ENCODE measurements around the gene PYGO2.

The PYGO2 gene

DNA sequence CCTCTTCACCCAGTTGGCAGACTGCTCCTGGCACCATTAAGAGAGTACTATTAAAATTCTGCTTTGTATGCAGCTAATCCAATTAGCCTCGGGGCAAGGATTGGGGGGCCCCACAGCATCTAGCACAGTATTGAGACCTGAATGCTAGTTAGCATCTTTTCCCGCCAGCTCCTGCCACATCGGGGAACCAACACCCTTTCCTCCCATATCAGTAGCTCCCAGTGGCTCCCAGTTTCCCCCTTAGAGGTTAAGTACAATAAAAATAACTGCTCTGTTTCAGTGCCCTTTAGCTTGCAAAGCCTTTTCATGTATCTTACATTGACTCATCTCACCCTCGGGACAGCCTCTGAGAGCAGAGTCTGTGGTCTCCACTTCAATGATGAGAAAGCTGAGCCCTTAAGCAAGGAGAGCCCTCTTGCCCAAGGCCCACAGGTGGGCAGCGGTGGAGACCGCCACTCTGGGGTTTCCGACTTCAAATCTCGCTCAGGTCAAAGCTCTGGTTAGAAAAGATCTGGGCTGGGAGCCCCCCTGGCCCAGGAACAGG is 20.9 kb downstream of the PYGO2 start:
- peak overlapping the region; percentile 36; the same call in 1 of the 2 replicates for H3K4me3 ChIP-seq (ENCODE audit: low read length)
- no peak for TF ChIP-seq ZNF274 (IDR thresholded peaks at IDR 0.05; ENCODE audit: low read depth, low read length)

DNA sequence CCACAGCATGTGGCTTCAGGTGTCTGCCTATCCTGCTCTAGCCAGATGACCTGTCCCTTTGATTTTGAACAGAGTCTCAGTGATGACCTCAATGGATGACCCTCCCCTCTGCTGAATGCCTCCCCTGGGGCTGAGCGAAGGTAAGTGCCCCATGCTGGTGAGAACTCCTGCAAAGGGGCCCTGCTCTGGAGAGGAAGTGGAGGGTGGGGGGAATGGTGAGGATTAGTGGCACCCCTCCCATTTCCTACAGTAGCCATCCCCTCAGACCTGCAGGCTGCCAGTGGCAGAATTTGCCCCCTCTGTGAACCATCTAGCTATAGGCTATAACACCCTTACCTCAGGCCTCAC is 21.4 kb downstream of the PYGO2 start:
- no peak for TF ChIP-seq ZNF274 (IDR thresholded peaks at IDR 0.05; ENCODE audit: low read depth, low read length)
- H3K4me3 ChIP-seq (ENCODE audit: low read length) = peak overlapping the region; percentile 36; the same call in 1 of the 2 replicates

DNA sequence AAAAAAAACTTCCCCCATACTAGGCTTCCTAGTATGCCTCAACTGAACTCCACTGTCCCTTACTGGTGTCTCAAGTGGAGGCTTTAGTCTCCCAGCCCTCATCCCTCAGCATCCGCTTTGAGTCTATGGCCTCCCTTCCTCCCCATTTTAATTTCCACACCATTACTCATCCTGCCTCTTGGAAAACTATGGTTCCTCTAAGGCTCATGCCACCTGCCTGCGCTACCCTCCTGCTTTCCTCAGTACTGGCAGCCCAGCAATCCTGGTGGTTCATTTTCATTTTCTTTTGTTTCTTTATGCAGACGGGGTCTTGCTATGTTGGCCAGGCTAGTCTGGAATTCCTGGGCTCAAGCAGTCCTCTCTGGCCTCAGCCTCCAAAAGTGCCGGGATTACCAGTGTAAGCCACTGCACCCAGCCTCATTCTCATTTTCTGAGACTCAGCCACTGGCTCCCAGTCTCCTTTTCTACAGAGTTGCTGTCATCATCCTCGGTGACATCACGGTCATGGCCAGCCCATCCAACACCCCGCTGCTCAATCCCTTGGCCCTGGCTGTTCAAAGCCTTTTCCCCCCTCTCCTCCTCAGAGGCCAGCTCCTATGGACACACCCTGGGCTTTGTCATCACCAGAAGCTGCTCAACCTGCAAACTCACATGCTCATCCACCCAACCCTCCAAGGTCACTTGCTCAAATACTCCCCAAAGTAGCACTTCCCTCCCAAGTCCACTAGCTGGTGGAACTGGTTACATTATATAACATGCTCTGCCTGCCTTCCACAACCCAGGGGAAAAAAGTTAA is 22.8 kb downstream of the PYGO2 start:
- no peak overlapping the region for H3K4me3 ChIP-seq (ENCODE audit: low read length)
- no peak for TF ChIP-seq ZNF274 (IDR thresholded peaks at IDR 0.05; ENCODE audit: low read depth, low read length)

DNA sequence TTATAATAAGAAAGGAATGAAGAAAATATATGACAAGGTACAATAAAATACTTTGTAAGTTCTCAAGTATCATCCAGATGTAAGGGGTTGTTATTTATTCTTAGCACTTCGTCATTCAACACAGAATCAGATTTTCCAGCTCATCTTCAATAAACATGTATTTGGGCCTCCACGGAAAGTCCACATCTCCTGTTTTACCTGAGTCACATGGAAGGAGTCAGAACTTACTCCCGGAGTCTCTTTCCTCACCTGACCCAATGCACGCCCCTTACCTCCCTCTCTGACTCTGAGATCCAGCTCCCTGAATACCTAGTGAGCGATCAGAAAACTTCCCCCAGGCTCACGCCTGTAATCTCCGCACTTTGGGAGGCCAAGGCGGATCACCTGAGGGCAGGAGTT is 23.6 kb downstream of the PYGO2 start:
- peak overlapping the region; percentile 73; the same call in 1 of the 2 replicates for H3K4me3 ChIP-seq (ENCODE audit: low read length)
- TF ChIP-seq ZNF274 (IDR thresholded peaks at IDR 0.05; ENCODE audit: low read depth, low read length) = no peak

DNA sequence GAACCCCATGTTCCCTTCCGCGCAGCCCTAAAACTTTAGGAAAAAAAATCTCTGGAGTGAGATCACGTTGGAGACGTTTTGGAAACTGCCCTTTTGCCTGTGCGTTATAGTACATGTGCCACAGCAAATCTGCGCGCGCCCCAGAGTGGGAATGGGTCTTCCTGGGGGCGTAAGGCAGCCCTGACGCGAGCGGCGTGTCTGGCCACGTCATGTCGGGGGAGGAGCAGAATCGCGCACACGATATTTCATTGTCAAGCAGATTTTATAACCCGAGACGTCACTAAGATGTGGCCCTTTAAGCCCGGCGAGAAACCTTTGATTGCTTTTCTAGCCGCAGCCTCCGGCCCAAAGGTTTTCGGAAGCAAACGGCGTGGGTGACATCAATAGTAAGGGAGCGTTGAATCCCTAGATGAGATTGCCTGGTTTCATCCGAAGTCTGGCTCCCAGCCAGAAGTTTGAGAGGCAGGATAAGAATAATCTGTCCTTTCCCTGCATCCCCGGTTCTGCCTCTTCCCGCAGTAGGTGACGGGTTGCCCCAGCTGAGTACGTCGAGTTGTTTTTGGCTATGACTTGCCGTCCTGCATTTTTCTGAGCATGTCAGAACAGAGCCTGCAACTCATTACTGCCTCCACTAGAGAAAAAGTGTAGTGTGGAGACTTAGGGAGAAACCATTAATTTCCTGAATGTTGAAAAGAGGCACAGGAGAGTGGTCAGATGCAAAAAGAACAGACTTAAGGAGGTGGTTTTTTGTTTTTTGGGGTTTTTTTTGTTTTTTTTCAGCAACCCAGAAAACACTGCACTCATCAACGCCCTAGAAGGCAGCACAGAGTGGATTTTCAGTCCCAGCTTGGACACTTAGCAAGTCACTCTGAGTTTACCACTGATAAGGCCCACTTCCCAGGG is 24.2 kb downstream of the PYGO2 start:
- no peak for TF ChIP-seq ZNF274 (IDR thresholded peaks at IDR 0.05; ENCODE audit: low read depth, low read length)
- peak overlapping the region; percentile 73; the same call in 1 of the 2 replicates for H3K4me3 ChIP-seq (ENCODE audit: low read length)

DNA sequence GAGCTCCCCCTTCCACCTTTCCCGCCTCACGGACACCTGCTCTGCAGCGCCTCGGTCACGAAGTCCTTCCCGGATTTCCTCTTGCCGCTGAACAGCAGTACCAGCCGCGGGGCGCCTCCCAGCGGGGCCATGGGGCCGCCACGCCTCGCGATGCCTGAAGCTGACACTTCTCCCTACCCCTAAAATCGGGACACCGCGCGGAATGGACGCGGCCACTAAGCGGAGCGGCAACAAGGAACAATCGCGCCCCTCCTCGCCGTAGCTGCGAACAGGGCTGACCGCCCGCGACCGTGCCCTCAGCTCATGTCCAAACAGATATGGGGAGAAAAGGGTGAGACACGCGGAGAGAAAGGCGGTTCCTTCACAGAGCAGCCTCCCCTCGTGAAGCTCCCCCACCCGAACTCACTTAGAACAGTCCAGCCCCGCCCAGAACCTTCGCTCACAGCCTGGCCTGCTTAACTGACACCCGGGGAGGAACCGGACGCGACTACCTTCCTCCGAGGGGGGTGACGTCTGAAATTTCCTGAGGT is 25.0 kb downstream of the PYGO2 start, which contains the start of gene PMVK:
Gene PMVK, minus strand, starts transcription at position 165 of the 530 bp plus-strand sequence. Its CDS starts 34 bp downstream, at position 131.
- no peak for TF ChIP-seq ZNF274 (IDR thresholded peaks at IDR 0.05; ENCODE audit: low read depth, low read length)
- H3K4me3 ChIP-seq (ENCODE audit: low read length) = peak within 1 kb of the TSS; percentile 73

DNA sequence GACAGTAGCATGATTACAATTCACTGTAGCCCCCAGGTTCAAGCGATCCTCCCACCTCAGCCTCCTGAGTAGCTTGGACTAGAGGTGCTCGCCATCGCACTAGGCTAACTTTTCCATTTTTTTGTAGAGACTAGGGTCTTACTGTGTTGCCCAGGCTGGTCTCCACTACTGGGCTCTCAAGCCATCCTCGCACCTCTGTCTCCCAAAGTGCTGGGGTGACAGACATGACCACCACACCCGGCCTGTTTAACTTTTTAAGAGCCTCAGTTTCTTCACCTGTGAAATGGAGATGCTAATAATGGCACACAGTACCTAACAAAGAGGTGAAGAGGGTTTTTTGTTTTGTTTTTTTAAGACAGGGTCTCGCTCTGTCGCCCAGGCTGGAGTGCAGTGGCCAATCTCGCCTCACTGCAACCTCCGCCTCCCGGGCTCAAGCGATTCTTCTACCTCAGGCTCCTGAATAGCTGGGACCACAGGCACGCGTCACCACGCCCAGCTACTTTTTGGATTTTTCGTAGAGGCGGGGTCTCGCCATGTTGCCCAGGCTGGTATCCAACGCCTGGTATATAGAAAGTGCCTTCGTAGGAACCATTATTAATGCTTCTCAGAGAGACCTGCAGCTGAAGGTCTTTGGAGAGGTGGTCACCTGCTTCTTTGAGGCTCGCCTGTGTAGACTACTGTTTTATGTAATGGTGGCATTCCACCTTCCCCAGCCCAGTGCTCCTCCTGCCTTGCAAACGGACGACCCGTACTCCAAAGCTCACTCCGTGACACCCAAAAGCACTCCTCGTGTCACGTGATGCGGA is 25.6 kb downstream of the PYGO2 start:
- no peak for TF ChIP-seq ZNF274 (IDR thresholded peaks at IDR 0.05; ENCODE audit: low read depth, low read length)
- peak overlapping the region; percentile 73 for H3K4me3 ChIP-seq (ENCODE audit: low read length)

DNA sequence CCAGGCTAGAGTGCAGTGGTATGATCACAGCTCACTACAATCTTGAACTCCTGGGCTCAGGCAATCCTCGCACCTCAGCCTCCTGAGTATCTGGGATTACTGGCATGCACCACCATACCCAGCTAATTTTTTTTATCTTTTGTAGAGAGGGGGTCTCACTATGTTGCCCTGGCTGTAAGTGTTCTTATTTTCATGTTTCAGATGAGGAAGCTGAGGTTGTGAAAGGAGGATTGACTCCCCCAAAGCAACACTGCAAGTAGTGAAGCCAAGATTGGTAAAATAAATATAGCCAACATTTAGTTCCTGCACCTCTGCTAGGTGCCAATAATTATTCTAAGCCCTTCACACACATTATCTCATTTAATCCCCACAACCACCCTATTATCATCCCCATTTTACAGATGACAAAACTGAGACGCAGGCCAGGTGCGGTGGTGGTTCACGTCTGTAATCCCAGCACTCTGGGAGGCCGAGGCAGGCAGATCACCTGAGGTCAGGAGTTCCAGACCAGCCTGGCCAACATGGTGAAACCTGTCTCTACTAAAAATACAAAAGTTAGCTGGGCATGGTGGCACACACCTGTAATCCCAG is 27.1 kb downstream of the PYGO2 start:
- TF ChIP-seq ZNF274 (IDR thresholded peaks at IDR 0.05; ENCODE audit: low read depth, low read length) = no peak
- H3K4me3 ChIP-seq (ENCODE audit: low read length) = no peak overlapping the region

DNA sequence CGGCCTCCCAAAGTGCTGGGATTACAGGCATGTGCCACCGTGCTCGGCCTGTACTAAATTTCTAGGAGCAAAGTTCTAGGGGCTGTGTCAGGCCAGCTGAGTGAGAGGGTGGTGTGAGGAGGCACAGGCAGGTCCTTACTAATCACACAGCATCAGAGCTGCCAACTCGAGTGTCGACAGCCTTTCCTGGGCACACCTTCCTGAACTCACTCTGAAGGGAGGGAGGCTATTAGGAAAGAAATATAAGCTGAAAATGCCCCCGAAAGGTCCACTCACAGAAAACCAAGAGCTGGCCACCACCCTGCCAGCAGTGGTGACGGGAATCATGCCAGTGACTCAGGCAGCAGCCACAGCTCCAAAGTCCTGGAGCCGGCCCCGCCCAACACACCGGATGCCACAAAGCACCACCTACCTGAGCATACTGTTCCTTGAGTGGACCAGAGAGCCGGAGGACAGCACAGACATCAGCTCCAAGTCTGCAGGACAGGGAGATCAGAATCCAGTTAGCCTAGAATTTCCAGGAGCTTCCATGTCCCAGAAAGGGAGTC is 29.6 kb downstream of the PYGO2 start:
- no peak overlapping the region for H3K4me3 ChIP-seq (ENCODE audit: low read length)
- TF ChIP-seq ZNF274 (IDR thresholded peaks at IDR 0.05; ENCODE audit: low read depth, low read length) = no peak

DNA sequence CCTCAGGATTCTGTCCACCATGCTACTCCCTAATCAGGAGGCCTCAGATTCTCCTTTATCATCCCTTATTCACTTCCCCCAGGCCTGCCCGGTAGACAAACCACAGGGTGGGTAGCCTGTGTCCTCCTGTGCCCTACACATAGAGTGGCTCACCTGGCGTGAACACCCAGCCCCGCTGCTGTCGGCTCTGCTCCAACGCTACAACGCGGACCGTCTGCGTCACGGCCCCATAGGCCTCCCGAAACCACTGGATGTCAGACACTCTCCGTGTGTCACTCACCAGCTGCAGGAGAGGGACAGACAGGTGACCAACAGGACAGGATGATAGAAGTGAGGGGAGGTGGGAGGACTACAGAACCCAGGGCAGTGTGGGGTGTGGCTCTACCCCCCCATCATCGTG is 35.4 kb downstream of the PYGO2 start:
- TF ChIP-seq ZNF274 (IDR thresholded peaks at IDR 0.05; ENCODE audit: low read depth, low read length) = no peak
- H3K4me3 ChIP-seq (ENCODE audit: low read length) = no peak overlapping the region

DNA sequence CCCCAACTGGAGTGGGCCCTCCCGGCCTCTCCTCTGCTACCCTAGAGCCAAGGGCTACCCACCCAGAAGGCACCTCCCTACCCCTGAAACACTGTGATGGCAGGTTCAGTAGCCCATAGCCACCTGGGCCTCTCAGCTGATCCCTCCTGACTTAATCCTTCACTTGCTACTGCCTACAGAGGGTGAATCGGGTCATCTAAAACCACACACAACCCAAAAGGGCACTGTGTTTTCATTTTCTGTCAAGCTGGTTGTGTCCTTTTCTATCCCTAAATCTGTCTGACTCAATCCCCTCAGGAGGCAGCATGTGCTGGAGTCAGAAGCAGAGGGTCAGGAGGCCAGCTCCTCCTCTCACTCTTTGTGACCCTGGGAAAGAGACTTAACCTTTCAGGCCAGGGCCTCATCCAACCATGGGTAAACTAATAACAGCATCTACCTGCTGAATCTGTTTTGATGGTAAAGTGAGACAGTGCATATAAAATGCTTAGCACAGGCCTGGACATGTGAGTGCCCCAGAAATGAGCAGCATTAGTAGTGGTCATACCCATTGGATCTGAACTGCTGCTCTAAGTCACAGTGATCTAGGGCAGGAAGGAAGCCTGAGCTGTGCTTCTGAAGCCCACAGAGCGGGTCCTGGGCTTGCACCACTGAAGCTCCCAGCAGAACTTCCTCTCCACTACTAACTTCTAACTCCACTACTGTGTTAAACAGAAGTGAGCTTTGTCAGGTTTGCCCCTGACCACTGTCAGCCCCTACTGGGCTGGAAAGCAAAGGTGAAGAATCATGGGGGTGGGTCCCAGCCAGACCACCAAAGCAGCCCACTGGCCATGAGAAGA is 36.0 kb downstream of the PYGO2 start:
- TF ChIP-seq ZNF274 (IDR thresholded peaks at IDR 0.05; ENCODE audit: low read depth, low read length) = no peak
- H3K4me3 ChIP-seq (ENCODE audit: low read length) = no peak overlapping the region

DNA sequence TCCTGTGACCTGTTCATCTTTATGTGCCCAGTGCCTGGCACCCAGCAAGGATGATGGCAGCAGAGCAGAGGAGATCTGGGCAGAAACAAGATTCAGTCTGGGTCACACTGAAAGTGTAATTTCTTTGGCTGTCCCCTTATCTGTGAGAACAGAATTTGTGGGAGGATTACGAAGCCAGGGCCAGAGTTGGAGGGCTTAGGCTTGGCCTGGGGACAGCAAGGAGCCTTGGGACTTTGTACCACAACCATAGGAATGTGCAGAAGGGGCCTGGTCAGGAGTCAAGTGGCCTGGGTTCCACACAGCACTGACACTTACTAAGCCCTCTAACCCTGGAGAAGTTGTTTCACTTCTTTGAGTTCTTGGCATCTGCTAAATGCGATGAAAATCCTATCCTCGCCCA is 37.9 kb downstream of the PYGO2 start:
- no peak overlapping the region for H3K4me3 ChIP-seq (ENCODE audit: low read length)
- TF ChIP-seq ZNF274 (IDR thresholded peaks at IDR 0.05; ENCODE audit: low read depth, low read length) = no peak
